Astrocyte (in vitro differentiated cells and primary cell): Measurements from ENCODE around the gene STON2.

Experiments used
- EZH2 ChIP-seq: IDR thresholded peaks from 2 replicates; pipeline ENCODE4 v1.6.1; 2012; ENCODE audit warnings: mild to moderate bottlenecking, low read length, inconsistent platforms; ENCODE audit not compliant: insufficient read depth
- TF ChIP-seq, protein P1 (sequence below): IDR thresholded peaks from 2 replicates; pipeline ENCODE4 v1.5.1; 2011; ENCODE audit warnings: low read depth, mild to moderate bottlenecking, inconsistent platforms, low read length, moderate library complexity; ENCODE audit not compliant: insufficient read depth

DNA sequence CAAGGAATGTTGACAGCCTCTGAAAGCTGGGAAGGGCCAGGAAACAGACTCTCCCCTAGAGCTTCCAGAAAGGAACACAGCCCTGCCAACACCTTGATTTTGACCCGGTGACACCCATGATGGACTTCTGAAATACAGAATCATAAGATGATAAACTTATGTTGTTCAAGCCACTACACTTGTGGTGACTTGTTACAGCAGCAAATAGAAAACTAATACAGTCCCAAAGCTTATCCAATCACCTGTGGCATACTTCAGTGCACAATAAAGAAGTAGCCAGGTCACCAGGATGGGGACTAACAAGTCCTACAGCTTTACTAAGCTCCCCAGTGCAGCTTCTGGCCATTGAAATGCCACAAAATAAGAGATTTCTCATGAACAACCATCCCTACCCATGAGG lies 5.4 kb downstream of the STON2 start:
- TF ChIP-seq, protein P1, sequence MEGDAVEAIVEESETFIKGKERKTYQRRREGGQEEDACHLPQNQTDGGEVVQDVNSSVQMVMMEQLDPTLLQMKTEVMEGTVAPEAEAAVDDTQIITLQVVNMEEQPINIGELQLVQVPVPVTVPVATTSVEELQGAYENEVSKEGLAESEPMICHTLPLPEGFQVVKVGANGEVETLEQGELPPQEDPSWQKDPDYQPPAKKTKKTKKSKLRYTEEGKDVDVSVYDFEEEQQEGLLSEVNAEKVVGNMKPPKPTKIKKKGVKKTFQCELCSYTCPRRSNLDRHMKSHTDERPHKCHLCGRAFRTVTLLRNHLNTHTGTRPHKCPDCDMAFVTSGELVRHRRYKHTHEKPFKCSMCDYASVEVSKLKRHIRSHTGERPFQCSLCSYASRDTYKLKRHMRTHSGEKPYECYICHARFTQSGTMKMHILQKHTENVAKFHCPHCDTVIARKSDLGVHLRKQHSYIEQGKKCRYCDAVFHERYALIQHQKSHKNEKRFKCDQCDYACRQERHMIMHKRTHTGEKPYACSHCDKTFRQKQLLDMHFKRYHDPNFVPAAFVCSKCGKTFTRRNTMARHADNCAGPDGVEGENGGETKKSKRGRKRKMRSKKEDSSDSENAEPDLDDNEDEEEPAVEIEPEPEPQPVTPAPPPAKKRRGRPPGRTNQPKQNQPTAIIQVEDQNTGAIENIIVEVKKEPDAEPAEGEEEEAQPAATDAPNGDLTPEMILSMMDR, result no peak
- no peak for TF ChIP-seq EZH2
